DOHH2 (cell line): ENCODE data around the gene ILKAP.

Experiments
- H3F3A ChIP-seq: fragments of 200-600 bp; sonication (generic), shearing (Covaris generic); 2 replicates; pipeline ENCODE4 v1.6.0; 2016; ENCODE audit warnings: antibody characterized with exemption, mild to moderate bottlenecking; ENCODE audit not compliant: control insufficient read depth, insufficient read depth
- H3K27ac ChIP-seq: fragments of 200-600 bp; sonication (generic); 2 replicates; pipeline ENCODE4 v1.5.1; 2014; ENCODE audit warnings: low read depth, mild to moderate bottlenecking, low read length, moderate library complexity
- H3K27me3 ChIP-seq: fragments of 200-600 bp; sonication (generic); 2 replicates; pipeline ENCODE4 v1.6.1; 2014; ENCODE audit warnings: mild to moderate bottlenecking, low read length, mixed read lengths; ENCODE audit not compliant: control insufficient read depth
- H3K36me3 ChIP-seq: fragments of 200-600 bp; sonication (generic); 2 replicates; pipeline ENCODE4 v1.6.1; 2014; ENCODE audit warnings: mild to moderate bottlenecking, low read length, moderate library complexity, mixed read lengths; ENCODE audit not compliant: control insufficient read depth
- H3K4me1 ChIP-seq: fragments of 200-600 bp; sonication (generic); 2 replicates; pipeline ENCODE4 v1.6.1; 2014; ENCODE audit warnings: mild to moderate bottlenecking, low read length, mixed read lengths; ENCODE audit not compliant: control insufficient read depth
- H3K4me2 ChIP-seq: fragments of 200-600 bp; sonication (generic); 2 replicates; pipeline ENCODE4 v1.6.0; 2014; ENCODE audit warnings: mild to moderate bottlenecking, low read length, moderate library complexity
- H3K4me3 ChIP-seq: fragments of 200-600 bp; sonication (generic); 2 replicates; pipeline ENCODE4 v1.5.1; 2014; ENCODE audit warnings: mild to moderate bottlenecking, low read length, mixed read lengths
- H3K79me2 ChIP-seq: fragments of 200-600 bp; sonication (generic); 2 replicates; pipeline ENCODE4 v1.6.1; 2014; ENCODE audit warnings: mild to moderate bottlenecking, low read length, mixed read lengths; ENCODE audit not compliant: control insufficient read depth
- H3K9me2 ChIP-seq: fragments of 200-600 bp; sonication (generic); replicated peaks from 2 replicates; pipeline ENCODE4 v1.6.1; 2014; ENCODE audit warnings: mild to moderate bottlenecking, low read length, mixed read lengths; ENCODE audit not compliant: control insufficient read depth
- H3K9me3 ChIP-seq: fragments of 200-600 bp; sonication (generic); 2 replicates; pipeline ENCODE4 v1.6.1; 2014; ENCODE audit warnings: antibody characterized with exemption, low read length, mixed read lengths; ENCODE audit not compliant: control insufficient read depth, insufficient read depth
- H4K20me1 ChIP-seq: fragments of 200-600 bp; sonication (generic); 2 replicates; pipeline ENCODE4 v1.6.0; 2014; ENCODE audit warnings: low read depth, mild to moderate bottlenecking, antibody characterized with exemption, low read length, moderate library complexity; ENCODE audit not compliant: control insufficient read depth, insufficient read depth
- EZH2phosphoT487 ChIP-seq: fragments of 200-600 bp; sonication (generic); IDR thresholded peaks from 2 replicates; pipeline ENCODE4 v1.6.1; 2017; ENCODE audit warnings: borderline replicate concordance, mild to moderate bottlenecking, antibody characterized with exemption, low read length, moderate library complexity, mixed read lengths
- TF ChIP-seq, protein P1 (sequence below): fragments of 200-600 bp; sonication (generic); IDR thresholded peaks from one replicate; pipeline ENCODE4 v1.5.1; 2014; ENCODE audit warnings: antibody characterized with exemption, mild to moderate bottlenecking, low read depth, low read length; ENCODE audit not compliant: poor library complexity, severe bottlenecking

ILKAP gene

DNA sequence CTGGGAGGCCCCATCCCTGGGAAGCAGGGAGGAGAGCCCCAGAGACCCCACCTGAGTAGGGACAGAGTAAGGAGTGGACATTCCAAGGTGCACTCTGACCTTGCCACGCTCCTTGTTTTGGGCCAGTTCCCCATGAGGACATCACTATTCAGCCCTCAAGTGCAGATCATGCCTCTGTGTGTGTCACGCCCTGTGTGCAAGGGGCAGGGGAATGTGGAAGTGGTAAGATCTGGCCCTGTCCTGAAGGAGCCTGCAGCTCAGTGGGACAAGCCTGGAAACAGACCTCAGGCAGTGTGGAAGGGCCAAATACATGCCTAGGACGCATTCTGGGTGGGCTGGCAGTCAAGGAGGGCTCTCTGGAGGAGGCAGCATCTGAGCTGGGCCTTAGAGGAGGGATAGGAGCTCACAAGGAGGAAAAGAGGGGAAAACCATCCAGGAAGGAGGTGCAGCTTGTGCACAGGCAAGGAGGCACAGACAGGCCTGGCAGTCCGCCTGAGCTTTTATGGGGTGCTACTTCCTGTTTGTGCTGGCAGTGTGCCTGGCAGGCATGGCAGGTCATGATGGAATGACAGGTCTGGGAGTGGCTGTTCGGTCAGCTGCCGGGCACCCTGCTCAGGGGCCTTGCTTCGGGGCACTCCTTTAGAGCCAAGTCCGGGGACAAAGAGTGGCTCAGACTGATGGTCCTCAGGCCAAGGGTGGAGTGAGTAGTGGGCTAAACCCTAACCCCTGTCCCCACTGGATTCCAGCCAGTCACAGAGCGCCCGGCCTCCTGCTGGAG, 61.8 kb downstream of the ILKAP start:
- no peak overlapping the region for H3K4me2 ChIP-seq

DNA sequence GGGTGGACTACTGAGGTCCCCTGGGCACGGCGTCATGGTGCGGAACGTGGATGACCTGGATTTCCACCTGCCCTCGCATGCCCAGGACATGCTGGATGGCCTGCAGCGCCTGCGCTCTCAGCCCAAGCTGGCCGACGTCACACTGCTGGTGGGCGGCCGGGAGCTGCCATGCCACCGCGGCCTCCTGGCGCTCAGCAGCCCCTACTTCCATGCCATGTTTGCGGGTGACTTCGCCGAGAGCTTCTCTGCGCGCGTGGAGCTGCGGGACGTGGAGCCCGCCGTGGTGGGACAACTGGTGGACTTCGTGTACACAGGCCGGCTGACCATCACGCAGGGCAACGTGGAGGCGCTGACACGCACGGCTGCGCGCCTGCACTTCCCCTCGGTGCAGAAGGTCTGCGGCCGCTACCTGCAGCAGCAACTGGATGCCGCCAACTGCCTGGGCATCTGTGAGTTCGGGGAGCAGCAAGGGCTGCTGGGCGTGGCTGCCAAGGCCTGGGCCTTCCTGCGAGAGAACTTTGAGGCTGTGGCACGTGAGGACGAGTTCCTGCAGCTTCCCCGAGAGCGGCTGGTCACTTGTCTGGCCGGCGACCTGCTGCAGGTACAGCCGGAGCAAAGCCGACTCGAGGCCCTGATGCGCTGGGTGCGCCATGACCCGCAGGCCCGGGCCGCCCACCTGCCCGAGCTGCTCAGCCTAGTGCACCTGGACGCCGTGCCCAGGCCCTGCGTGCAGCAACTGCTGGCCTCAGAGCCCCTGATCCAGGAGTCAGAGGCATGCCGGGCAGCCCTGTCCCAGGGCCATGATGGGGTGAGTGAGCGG, 62.6 kb downstream of the ILKAP start:
- Histone ChIP-seq H3K27ac (no peak overlapping the region), H3K4me2 (no peak overlapping the region), H3K9me3 (no peaks in the 10 kb centered on the region), H3K27me3 (no peaks in the 10 kb centered on the region), H3K4me3 (no peak overlapping the region), H3K9me2 (no peaks in the 10 kb centered on the region), H3K79me2 (no peaks in the 10 kb centered on the region), H4K20me1 (no peaks in the 10 kb centered on the region), H3K36me3 (no peaks in the 10 kb centered on the region), H3K4me1 (peaks cover 19% of the 10 kb centered on the region), H3F3A (no peaks in the 10 kb centered on the region)
- TF ChIP-seq EZH2phosphoT487, result no peak
- TF ChIP-seq, protein P1, sequence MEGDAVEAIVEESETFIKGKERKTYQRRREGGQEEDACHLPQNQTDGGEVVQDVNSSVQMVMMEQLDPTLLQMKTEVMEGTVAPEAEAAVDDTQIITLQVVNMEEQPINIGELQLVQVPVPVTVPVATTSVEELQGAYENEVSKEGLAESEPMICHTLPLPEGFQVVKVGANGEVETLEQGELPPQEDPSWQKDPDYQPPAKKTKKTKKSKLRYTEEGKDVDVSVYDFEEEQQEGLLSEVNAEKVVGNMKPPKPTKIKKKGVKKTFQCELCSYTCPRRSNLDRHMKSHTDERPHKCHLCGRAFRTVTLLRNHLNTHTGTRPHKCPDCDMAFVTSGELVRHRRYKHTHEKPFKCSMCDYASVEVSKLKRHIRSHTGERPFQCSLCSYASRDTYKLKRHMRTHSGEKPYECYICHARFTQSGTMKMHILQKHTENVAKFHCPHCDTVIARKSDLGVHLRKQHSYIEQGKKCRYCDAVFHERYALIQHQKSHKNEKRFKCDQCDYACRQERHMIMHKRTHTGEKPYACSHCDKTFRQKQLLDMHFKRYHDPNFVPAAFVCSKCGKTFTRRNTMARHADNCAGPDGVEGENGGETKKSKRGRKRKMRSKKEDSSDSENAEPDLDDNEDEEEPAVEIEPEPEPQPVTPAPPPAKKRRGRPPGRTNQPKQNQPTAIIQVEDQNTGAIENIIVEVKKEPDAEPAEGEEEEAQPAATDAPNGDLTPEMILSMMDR, result no peak

More for the DNA sequence above, 61.8 kb downstream of the ILKAP start:
- no peaks in the 10 kb centered on the region for H3F3A ChIP-seq
- peaks cover 19% of the 10 kb centered on the region for H3K4me1 ChIP-seq
- no peak overlapping the region for H3K27ac ChIP-seq
- no peaks in the 10 kb centered on the region for H3K79me2 ChIP-seq
- H3K9me3 ChIP-seq, result no peaks in the 10 kb centered on the region
- H4K20me1 ChIP-seq, result no peaks in the 10 kb centered on the region
- H3K9me2 ChIP-seq, result no peaks in the 10 kb centered on the region
- TF ChIP-seq, protein P1, result no peak
- TF ChIP-seq EZH2phosphoT487, result no peak
- H3K4me3 ChIP-seq, result no peak overlapping the region
- H3K36me3 ChIP-seq, result no peaks in the 10 kb centered on the region
- no peaks in the 10 kb centered on the region for H3K27me3 ChIP-seq

DNA sequence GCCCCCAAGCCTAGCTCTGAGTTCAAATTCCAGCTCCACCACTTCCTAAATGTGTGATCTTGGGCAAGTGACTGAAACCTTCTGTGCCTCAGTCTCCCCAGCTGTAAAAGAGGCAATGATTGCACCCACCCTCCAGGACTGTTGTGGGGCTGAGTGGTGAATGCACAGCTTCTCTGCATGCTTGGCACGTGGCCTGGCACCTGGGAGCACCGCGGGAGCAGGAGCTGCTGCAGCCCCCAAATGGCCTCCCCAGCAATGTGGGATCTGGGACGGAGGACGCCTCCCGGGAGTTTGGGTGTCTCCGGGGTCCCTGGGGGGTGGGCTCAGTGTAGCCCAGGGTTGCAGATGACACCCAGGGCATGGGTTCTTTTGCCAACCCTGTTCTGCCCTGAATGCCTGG, 63.5 kb downstream of the ILKAP start:
- Histone ChIP-seq H3K27ac (no peak overlapping the region), H3F3A (no peaks in the 10 kb centered on the region), H3K9me2 (no peaks in the 10 kb centered on the region), H3K4me2 (no peak overlapping the region), H3K4me1 (peaks cover 19% of the 10 kb centered on the region), H3K4me3 (no peak overlapping the region), H3K36me3 (no peaks in the 10 kb centered on the region), H3K79me2 (no peaks in the 10 kb centered on the region), H3K9me3 (no peaks in the 10 kb centered on the region), H3K27me3 (no peaks in the 10 kb centered on the region), H4K20me1 (no peaks in the 10 kb centered on the region)
- TF ChIP-seq EZH2phosphoT487, result no peak
- TF ChIP-seq, protein P1, result no peak
